Pancreas (tissue), 10 donors: ENCODE data around the gene HOXD8. TPM values are rescaled to one million over a fixed set of nuclear protein-coding genes. Genes with fewer than 3 reads are reported as not detected.
A peak's percentile ranks its signal among the peaks of the same experiment; 100 is the strongest.

Experiments
- ATAC-seq, 4 donors: fragments of 200-7000 bp; cut with Tn5 transposase; one replicate each; pipeline versions ENCODE4 v1.8.0 to v1.9.1; 2020; ENCODE audit warnings: mild to moderate bottlenecking in 4 of 4, moderate library complexity in 4 of 4
- DNase-seq, 6 donors: peaks; one replicate each; pipeline ENCODE4 v3.0.0-alpha.2; 2020
- FAIRE-seq: peaks from 2 replicates; lab custom pipeline; 2012; peaks lifted over from hg19 to GRCh38; lab: Jason Lieb, UNC
- H3K27ac ChIP-seq, 4 donors: fragments of 200-600 bp; sonication (generic); 1 replicate in 3 of 4; 2 replicates in 1 of 4; pipeline versions ENCODE4 v1.5.0 to v1.8.0; 2020
- H3K27me3 ChIP-seq, 4 donors: fragments of 200-600 bp; one replicate each; pipeline ENCODE4 v1.8.0; 2021
- H3K36me3 ChIP-seq, 3 donors: fragments of 200-600 bp; sonication (generic) in 1 of 3; one replicate each; pipeline versions ENCODE4 v1.5.0 to v1.8.0; 2020 to 2021
- H3K4me1 ChIP-seq, 3 donors: fragments of 200-600 bp; one replicate each; pipeline ENCODE4 v1.8.0; 2021
- H3K4me3 ChIP-seq, 4 donors: fragments of 200-600 bp; sonication (generic) in 2 of 4; one replicate each; pipeline versions ENCODE4 v1.5.0 to v1.8.0; 2020 to 2021
- H3K9me3 ChIP-seq, 4 donors: fragments of 200-600 bp; one replicate each; pipeline ENCODE4 v1.8.0; 2021
- WGBS, 2 donors: extraction: QIAGEN DNeasy Blood & Tissue Kit; methylation state at CpG; one replicate each; pipeline ENCODE4 v1.1.7; 2013; 5-methylcytosine and 5-hydroxymethylcytosine counted together
- intact Hi-C, 3 donors: fragments of 100-400 bp; cut with DNase I; formaldehyde crosslinking; loops; one replicate each; pipeline versions ENCODE4 v1.11.1 to v1.14.2; 2022
- polyA plus RNA-seq, 2 donors: library from polyadenylated mRNA; stranded (reverse); fragments of 200-250 nt; gene quantifications; one replicate each; pipeline ENCODE4 v1.2.3, GENCODE V29; 2013
- total RNA-seq, 6 donors: library from RNA; stranded (reverse); fragmentation: NEBNext Ultra II Directional in 4 of 6; extraction: Animal tissue kit (Norgen Biotek cat#: 25700) in 4 of 6; gene quantifications; one replicate each; pipeline versions ENCODE4 v1.2.1 to v1.2.4, GENCODE V29; 2021 to 2023
- TF ChIP-seq, protein P1 (sequence below), 4 donors: fragments of 200-600 bp; sonication (generic) in 3 of 4; IDR thresholded peaks; one replicate each; pipeline versions ENCODE4 v1.5.0 to v1.8.0; 2021; ENCODE audit warnings: antibody characterized with exemption in 4 of 4
- donor health status: healthy with polysubstance abuse.
- donor health status: DM: no; HTN: no; CAD: no; lungs with moderate emphysema.
- donor health status: DM: no; HTN: no; CAD: no.
- donor health status: control.
- donor health status: control.
- donor health status: Bipolar disorder and iron deficiency.
- donor health status: DM: yes; HTN: yes; CAD: no.
- donor health status: DM: no; HTN: no; CAD: no.
- donor health status: DM: no; HTN: no; CAD: no.
- donor health status: DM: yes; HTN: yes; CAD: no.

Gene HOXD8
- total and polyA plus RNA-seq, 8 donors: 0.19 to 1.5 (median 0.62) TPM

- Histone ChIP-seq H3K9me3 (no peaks in the 10 kb centered on the region), H3K36me3 (no peaks in the 10 kb centered on the region), H3K27me3 (peaks cover 0 to 15% (median 5%) of the 10 kb centered on the region in 4 donors), H3K27ac (no peak overlapping the region), H3K4me3 (no peak overlapping the region), H3K4me1 (no peaks in the 10 kb centered on the region)
- intact Hi-C loops: loop anchor here in 1 of 3 donors (10.0 kb wide), 1 partner anchor 498 kb away; no protein-coding TSS in a partner anchor
- FAIRE-seq (no peak), ATAC-seq (no peak), DNase-seq (no peak)
- TF ChIP-seq, protein P1, sequence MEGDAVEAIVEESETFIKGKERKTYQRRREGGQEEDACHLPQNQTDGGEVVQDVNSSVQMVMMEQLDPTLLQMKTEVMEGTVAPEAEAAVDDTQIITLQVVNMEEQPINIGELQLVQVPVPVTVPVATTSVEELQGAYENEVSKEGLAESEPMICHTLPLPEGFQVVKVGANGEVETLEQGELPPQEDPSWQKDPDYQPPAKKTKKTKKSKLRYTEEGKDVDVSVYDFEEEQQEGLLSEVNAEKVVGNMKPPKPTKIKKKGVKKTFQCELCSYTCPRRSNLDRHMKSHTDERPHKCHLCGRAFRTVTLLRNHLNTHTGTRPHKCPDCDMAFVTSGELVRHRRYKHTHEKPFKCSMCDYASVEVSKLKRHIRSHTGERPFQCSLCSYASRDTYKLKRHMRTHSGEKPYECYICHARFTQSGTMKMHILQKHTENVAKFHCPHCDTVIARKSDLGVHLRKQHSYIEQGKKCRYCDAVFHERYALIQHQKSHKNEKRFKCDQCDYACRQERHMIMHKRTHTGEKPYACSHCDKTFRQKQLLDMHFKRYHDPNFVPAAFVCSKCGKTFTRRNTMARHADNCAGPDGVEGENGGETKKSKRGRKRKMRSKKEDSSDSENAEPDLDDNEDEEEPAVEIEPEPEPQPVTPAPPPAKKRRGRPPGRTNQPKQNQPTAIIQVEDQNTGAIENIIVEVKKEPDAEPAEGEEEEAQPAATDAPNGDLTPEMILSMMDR (IDR thresholded peaks at IDR 0.05): no peak
Observed at GRCh38 chr2:176146645-176147044, 17.1 kb downstream of the HOXD8 start.

DNA sequence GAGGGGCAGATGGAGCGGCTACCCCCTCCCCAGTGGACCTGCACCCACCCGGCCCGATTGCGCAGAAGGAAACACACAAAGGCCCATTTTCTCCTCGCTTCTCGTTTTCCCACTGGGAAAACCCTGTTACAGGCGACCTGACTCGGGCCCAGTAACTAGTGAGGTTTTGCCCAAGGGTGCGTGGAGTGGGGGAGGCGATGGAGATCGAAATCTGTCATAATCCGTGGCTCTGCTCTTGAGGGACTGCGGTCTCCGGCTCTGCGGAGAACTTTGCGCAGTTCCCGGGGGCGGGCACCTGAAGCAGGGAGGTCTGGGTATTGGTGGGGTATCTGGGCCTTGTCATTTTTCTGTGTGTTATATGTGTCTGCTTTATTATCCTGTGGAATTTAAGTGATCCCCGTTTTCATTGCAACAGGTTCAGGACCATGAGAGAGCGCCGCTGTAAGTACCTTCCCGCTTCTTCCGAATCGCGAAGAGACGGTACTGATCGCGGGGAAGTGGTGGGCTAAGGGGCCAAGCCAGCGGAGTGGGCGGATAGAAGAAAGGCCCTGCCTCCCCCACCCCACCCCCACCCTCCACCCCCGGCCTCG, 17.8 kb downstream of the HOXD8 start:
- 9 to 15% methylated on average over 29 to 32 of the region's 32 CpGs for WGBS, 2 donors

DNA sequence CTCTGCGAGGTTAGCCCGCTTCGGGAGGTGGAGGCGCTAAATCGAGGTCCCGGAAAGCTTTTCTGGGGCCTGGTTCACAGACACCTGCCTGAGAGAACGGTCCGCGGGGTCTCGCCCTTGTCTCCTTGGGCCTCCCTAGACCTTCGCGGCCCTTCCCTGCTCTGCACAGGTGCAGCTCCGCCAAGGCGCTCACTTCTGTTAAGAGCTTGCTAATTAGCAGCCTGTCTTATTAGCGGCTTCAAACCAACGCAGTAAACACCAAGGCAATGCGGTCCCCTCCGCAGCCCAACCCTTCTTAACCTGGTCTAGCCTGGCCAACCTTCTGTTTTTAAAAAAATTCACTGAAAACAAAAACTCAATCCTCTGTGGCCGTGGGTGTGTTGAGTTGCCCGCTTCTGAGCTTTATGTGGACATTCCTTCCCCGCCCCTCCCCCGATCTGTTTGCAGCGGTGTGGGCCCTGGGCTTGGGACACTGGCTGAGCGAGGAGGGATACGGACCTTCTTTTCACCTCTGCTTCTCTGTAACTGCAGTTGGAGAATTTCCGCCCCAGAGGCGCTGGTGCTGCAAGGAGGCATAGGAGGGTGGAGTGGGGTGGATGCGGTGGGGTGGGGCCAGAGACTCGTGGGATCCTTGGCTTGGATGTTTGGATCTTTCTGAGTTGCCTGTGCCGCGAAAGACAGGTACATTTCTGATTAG, 18.4 kb downstream of the HOXD8 start:
- Histone ChIP-seq H3K4me3 (no peak overlapping the region), H3K9me3 (no peaks in the 10 kb centered on the region), H3K27me3 (peaks cover 0 to 21% (median 8%) of the 10 kb centered on the region in 4 donors), H3K4me1 (no peaks in the 10 kb centered on the region), H3K36me3 (no peaks in the 10 kb centered on the region), H3K27ac (no peak overlapping the region)
- no peak for ATAC-seq
- TF ChIP-seq, protein P1 (IDR thresholded peaks at IDR 0.05): no peak
- intact Hi-C loops: loop anchor here in 1 of 3 donors (10.0 kb wide), 1 partner anchor 497 kb away; no protein-coding TSS in a partner anchor
- peak in 1 of 6 donors; percentile 52 for DNase-seq
- WGBS, 2 donors: 11% methylated on average over 30 to 31 of the region's 31 CpGs
- no peak for FAIRE-seq

More for the DNA sequence above, 17.8 kb downstream of the HOXD8 start:
- TF ChIP-seq, protein P1 (IDR thresholded peaks at IDR 0.05): no peak
- no peaks in the 10 kb centered on the region for H3K36me3 ChIP-seq
- H3K27me3 ChIP-seq: peaks cover 0 to 15% (median 5%) of the 10 kb centered on the region in 4 donors
- H3K27ac ChIP-seq: no peak overlapping the region
- FAIRE-seq (no peak), DNase-seq (no peak), ATAC-seq (no peak)
- intact Hi-C loops: loop anchor here in 1 of 3 donors (10.0 kb wide), 1 partner anchor 497 kb away; no protein-coding TSS in a partner anchor
- H3K4me1 ChIP-seq: no peaks in the 10 kb centered on the region
- H3K9me3 ChIP-seq: no peaks in the 10 kb centered on the region
- H3K4me3 ChIP-seq: no peak overlapping the region

DNA sequence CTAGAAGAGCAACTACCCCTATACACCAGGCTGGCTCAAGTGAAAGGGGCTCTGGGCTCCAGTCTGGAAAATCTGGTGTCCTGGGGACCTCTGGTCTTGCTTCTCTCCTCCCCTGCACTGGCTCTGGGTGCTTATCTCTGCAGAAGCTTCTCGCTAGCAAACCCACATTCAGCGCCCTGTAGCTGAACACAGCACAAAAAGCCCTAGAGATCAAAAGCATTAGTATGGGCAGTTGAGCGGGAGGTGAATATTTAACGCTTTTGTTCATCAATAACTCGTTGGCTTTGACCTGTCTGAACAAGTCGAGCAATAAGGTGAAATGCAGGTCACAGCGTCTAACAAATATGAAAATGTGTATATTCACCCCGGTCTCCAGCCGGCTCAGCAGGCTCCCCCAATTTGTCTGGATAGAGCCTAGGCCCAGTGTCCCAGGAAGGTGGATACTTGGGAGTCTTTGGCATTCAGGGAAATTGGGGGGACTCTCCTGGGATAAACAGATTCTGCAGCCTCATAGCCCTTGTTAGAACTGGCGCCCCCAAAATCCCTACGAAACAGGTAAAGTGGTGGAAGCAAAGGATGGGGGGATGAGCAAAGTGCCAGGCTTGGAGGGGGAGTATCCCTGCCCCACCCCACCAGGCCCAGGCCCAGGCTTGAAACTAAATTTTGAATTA, 19.4 kb downstream of the HOXD8 start:
- H3K27me3 ChIP-seq: peaks cover 0 to 24% (median 8%) of the 10 kb centered on the region in 4 donors
- FAIRE-seq: no peak

More for the DNA sequence above, 19.4 kb downstream of the HOXD8 start:
- no peaks in the 10 kb centered on the region for H3K9me3 ChIP-seq
- ATAC-seq: no peak
- no peak overlapping the region for H3K4me3 ChIP-seq
- H3K36me3 ChIP-seq: no peaks in the 10 kb centered on the region
- H3K4me1 ChIP-seq: no peaks in the 10 kb centered on the region
- 18% methylated on average over 11 of the region's 11 CpGs for WGBS, 2 donors
- DNase-seq: no peak
- no peak overlapping the region for H3K27ac ChIP-seq
- intact Hi-C loops: loop anchor here in 1 of 3 donors (10.0 kb wide), 1 partner anchor 496 kb away; no protein-coding TSS in a partner anchor
- TF ChIP-seq, protein P1 (IDR thresholded peaks at IDR 0.05): no peak
